CD4-positive, CD25-positive, alpha-beta regulatory T cell (primary cell): ENCODE data around the gene SLC26A8. TPM values are rescaled to one million over a fixed set of nuclear protein-coding genes. Genes with fewer than 3 reads are reported as not detected.
"Not testable (repeated sequence)": the region's sequence is repeated elsewhere in the genome, so short reads cannot be mapped to it uniquely, and the experiment has no call there.

Experiments used
- ATAC-seq, 2 donors: fragments of 150-1000 bp; cut with Tn5 transposase; one replicate each; pipeline ENCODE4 v1.10.0; 2021; ENCODE audit warnings: low read depth in 2 of 2, moderate number of reproducible peaks in 2 of 2, moderate library complexity in 1 of 2
- DNase-seq, 3 donors: peaks; one replicate each; pipeline versions ENCODE4 v3.0.0 to v3.0.0-alpha.2; 2012 to 2022; ENCODE audit warnings: mixed read lengths in 1 of 3
- H3K27ac ChIP-seq: one replicate; pipeline ENCODE4 v1.7.0; 2013; ENCODE audit warnings: mild to moderate bottlenecking, low read length; ENCODE audit not compliant: insufficient read depth, poor library complexity, severe bottlenecking
- H3K27me3 ChIP-seq: one replicate; pipeline ENCODE4 v1.7.0; 2013; ENCODE audit warnings: low read length; ENCODE audit not compliant: control insufficient read depth, insufficient read depth
- H3K36me3 ChIP-seq: one replicate; pipeline ENCODE4 v1.7.0; 2013; ENCODE audit warnings: mild to moderate bottlenecking, low read length, moderate library complexity; ENCODE audit not compliant: control insufficient read depth, insufficient read depth
- H3K4me1 ChIP-seq: 2 replicates; pipeline ENCODE4 v1.7.0; 2013; ENCODE audit warnings: mild to moderate bottlenecking, low read length; ENCODE audit not compliant: insufficient read depth, control insufficient read depth, poor library complexity, severe bottlenecking
- H3K4me3 ChIP-seq: one replicate; pipeline ENCODE4 v1.7.0; 2013; ENCODE audit warnings: low read depth, mild to moderate bottlenecking, low read length, moderate library complexity
- H3K9me3 ChIP-seq, 2 experiments: 1 replicate in 1 of 2; 2 replicates in 1 of 2; pipeline ENCODE4 v1.7.0; 2013; ENCODE audit warnings: low read length in 2 of 2, mild to moderate bottlenecking in 1 of 2, moderate library complexity in 1 of 2; ENCODE audit not compliant: control insufficient read depth in 2 of 2
- H3K27ac Mint-ChIP-seq, 3 donors: one replicate each; pipeline ENCODE4 v1.8.0; 2020 to 2022; ENCODE audit warnings: mild to moderate bottlenecking in 3 of 3, mixed read lengths in 3 of 3, moderate library complexity in 2 of 3
- H3K27me3 Mint-ChIP-seq: one replicate; pipeline ENCODE4 v1.8.0; 2022; ENCODE audit warnings: mild to moderate bottlenecking, mixed read lengths
- H3K36me3 Mint-ChIP-seq: one replicate; pipeline ENCODE4 v1.8.0; 2020; ENCODE audit warnings: mixed read lengths
- H3K4me1 Mint-ChIP-seq, 4 donors: one replicate each; pipeline ENCODE4 v1.8.0; 2020 to 2022; ENCODE audit warnings: mixed read lengths in 4 of 4, mild to moderate bottlenecking in 1 of 4
- H3K4me3 Mint-ChIP-seq, 4 donors: one replicate each; pipeline ENCODE4 v1.8.0; 2020 to 2022; ENCODE audit warnings: mild to moderate bottlenecking in 4 of 4, mixed read lengths in 4 of 4, moderate library complexity in 3 of 4
- H3K9me3 Mint-ChIP-seq, 7 donors: one replicate each; pipeline ENCODE4 v1.8.0; 2020 to 2022; ENCODE audit warnings: mixed read lengths in 7 of 7, mild to moderate bottlenecking in 3 of 7, moderate library complexity in 2 of 7
- polyA plus RNA-seq, 4 donors: library from polyadenylated mRNA; unstranded; fragments of 300-500 nt; fragmentation: Illumina TruSeq; gene quantifications; one replicate each; pipeline ENCODE4 v1.2.3, GENCODE V29; 2021
- total RNA-seq: library from RNA; stranded (reverse); gene quantifications from one replicate; pipeline ENCODE4 v1.2.3, GENCODE V29; 2022

The SLC26A8 gene
- total and polyA plus RNA-seq, 5 donors from 2014 or later = not detected

DNA sequence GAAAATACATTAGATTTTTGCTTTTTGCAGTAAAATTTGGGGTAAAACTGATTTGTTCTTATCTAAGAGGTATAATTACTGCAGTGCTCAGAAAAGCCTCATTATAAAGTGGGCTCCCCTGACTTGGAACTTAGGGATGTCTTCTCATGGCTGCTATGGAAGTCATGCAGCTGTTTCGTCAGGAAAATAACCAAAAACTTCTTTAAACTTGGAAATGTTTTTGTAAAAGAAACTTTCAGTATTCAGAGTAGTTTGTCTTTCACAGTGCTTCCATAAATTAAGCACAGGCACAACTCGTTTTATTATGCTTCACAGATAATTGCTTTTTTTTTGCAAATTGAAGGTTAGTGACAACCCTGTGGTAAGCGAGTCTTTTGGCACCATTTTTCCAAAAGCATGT is 10.0 kb upstream of the SLC26A8 start:
- Mint-ChIP-seq H3K27me3 (no peaks in the 10 kb centered on the region), H3K9me3 (no peaks in the 10 kb centered on the region), H3K4me1 (peaks cover 37 to 81% (median 63%) of the 10 kb centered on the region in 4 donors), H3K27ac (no peak overlapping the region), H3K36me3 (peaks cover 10% of the 10 kb centered on the region), H3K4me3 (peak overlapping the region in 3 of 4 donors; percentile 51 to 79 (median 78))
- ATAC-seq (no peak), DNase-seq (no peak)
- H3K27me3 ChIP-seq = no peaks in the 10 kb centered on the region
- H3K9me3 ChIP-seq = no peaks in the 10 kb centered on the region
- no peaks in the 10 kb centered on the region for H3K36me3 ChIP-seq
- H3K4me3 ChIP-seq = no peak overlapping the region
- H3K4me1 ChIP-seq = peaks cover 65% of the 10 kb centered on the region
- no peak overlapping the region for H3K27ac ChIP-seq

DNA sequence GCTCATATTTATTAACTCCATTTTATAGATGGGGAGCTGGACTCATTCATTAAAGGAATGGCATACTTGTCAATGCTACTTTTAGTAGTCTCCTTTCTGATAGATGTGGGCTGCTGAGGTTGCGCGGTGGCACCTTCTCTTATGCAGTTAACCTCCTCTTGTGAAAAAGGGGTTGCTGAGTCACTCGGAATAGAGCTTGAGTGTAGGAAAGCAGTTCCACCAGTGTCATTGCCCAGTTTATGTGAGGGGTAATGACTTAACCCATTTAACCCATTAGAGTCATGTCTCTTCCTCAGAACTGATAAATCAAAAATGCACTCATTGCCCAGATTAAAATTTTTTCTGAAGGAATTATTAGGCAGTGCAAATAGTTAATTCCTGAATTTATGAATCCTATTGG is 9.5 kb upstream of the SLC26A8 start:
- Histone ChIP-seq H3K4me3 (peak overlapping the region; percentile 7), H3K27ac (no peak overlapping the region), H3K4me1 (peaks cover 68% of the 10 kb centered on the region), H3K36me3 (no peaks in the 10 kb centered on the region), H3K27me3 (no peaks in the 10 kb centered on the region), H3K9me3 (no peaks in the 10 kb centered on the region)
- H3K4me3 Mint-ChIP-seq = peak overlapping the region; percentile 50 to 79 (median 68)
- H3K27ac Mint-ChIP-seq = no peak overlapping the region
- H3K27me3 Mint-ChIP-seq = no peaks in the 10 kb centered on the region
- peaks cover 10% of the 10 kb centered on the region for H3K36me3 Mint-ChIP-seq
- peak in 1 of 3 donors; percentile 27 for DNase-seq
- H3K9me3 Mint-ChIP-seq = no peaks in the 10 kb centered on the region
- H3K4me1 Mint-ChIP-seq = peaks cover 37 to 81% (median 60%) of the 10 kb centered on the region in 4 donors
- no peak for ATAC-seq

DNA sequence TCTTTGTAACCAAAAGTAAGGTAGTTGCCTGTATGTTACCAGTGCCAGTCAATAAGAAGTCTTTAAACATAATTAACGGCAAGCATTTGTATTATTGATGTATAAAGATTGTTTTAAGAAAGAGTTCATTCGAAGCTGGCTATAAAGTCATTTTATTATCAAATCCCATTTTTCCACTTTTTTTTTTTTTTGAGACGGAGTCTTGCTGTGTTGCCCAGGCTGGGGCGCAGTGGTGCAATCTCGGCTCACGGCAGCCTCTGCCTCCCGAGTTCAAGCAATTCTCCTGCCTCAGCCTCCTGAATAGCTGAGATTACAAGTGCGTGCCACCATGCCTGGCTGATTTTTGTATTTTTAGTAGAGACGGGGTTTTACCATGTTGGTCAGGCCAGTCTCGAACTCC is 8.7 kb upstream of the SLC26A8 start:
- H3K27me3 Mint-ChIP-seq = not testable (repeated sequence)

DNA sequence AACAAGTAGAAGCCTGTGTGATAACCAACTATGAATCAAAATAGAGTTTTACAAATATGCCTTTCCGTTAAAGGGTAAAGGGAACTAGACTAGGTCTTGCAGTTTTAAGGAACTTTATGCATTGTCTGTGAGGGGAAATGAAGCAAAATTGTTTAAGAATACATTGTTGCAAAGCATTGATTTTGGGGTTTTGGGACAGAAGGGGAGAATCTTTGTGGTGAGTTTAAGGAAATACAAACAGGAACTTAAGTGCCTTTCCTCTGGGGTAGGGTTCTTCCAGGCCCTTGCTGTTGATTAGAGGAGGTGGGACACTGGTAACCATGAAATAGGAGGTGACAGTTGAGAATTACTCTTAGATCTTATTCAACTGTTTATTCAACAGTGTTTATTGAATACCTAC is 7.8 kb upstream of the SLC26A8 start:
- Mint-ChIP-seq H3K27ac (peak overlapping the region in 1 of 3 donors; percentile 23), H3K27me3 (peaks cover 4% of the 10 kb centered on the region), H3K9me3 (no peaks in the 10 kb centered on the region), H3K4me1 (peaks cover 36 to 68% (median 50%) of the 10 kb centered on the region in 4 donors), H3K4me3 (peak overlapping the region in 3 of 4 donors; percentile 49 to 78 (median 63)), H3K36me3 (peaks cover 10% of the 10 kb centered on the region)
- no peaks in the 10 kb centered on the region for H3K9me3 ChIP-seq
- no peaks in the 10 kb centered on the region for H3K27me3 ChIP-seq
- peaks cover 58% of the 10 kb centered on the region for H3K4me1 ChIP-seq
- no peak overlapping the region for H3K27ac ChIP-seq
- H3K4me3 ChIP-seq = peak overlapping the region; percentile 37
- H3K36me3 ChIP-seq = no peaks in the 10 kb centered on the region
- DNase-seq (no peak), ATAC-seq (no peak)

More for the DNA sequence above, 8.7 kb upstream of the SLC26A8 start:
- H3K4me3 Mint-ChIP-seq = peak overlapping the region in 3 of 4 donors; percentile 17 to 78 (median 22)
- not testable (repeated sequence) for H3K36me3 Mint-ChIP-seq, DNase-seq, H3K27ac ChIP-seq, H3K4me3 ChIP-seq, H3K9me3 Mint-ChIP-seq, H3K27me3 ChIP-seq, H3K36me3 ChIP-seq, H3K9me3 ChIP-seq, ATAC-seq
- peaks cover 36 to 75% (median 54%) of the 10 kb centered on the region in 4 donors for H3K4me1 Mint-ChIP-seq
- H3K4me1 ChIP-seq = peaks cover 65% of the 10 kb centered on the region
- peak overlapping the region in 1 of 3 donors; percentile 52 for H3K27ac Mint-ChIP-seq

DNA sequence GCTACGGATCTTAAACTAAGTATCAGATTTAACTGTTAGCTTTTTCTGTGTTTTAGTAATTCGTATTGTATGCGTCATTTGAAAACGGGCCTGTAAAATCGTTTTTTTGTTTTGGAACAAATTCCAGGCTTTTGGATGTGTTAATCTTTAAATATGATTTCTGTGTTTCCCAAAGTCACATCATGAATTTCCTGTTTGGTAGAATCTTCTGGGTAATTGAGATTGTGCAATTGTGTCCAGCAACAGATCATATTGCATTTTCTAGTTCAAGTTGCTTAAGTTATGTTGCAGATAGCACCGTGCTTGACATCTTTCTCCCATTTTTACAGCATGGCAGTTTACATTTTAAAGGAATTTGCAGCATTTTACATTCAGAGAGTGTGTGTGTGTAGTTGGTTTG is 5.0 kb upstream of the SLC26A8 start:
- H3K36me3 ChIP-seq = no peaks in the 10 kb centered on the region
- H3K4me3 ChIP-seq = peak overlapping the region; percentile 95
- peaks cover 51% of the 10 kb centered on the region for H3K4me1 ChIP-seq
- Mint-ChIP-seq H3K27ac (peak overlapping the region in 1 of 3 donors; percentile 90), H3K27me3 (peaks cover 8% of the 10 kb centered on the region), H3K36me3 (peaks cover 6% of the 10 kb centered on the region), H3K4me1 (peaks cover 30 to 59% (median 38%) of the 10 kb centered on the region in 4 donors), H3K9me3 (no peaks in the 10 kb centered on the region), H3K4me3 (peak overlapping the region; percentile 92 to 98 (median 94))
- H3K27me3 ChIP-seq = peaks cover 3% of the 10 kb centered on the region
- DNase-seq = no peak
- H3K27ac ChIP-seq = peak overlapping the region; percentile 84
- no peak for ATAC-seq
- H3K9me3 ChIP-seq = no peaks in the 10 kb centered on the region

DNA sequence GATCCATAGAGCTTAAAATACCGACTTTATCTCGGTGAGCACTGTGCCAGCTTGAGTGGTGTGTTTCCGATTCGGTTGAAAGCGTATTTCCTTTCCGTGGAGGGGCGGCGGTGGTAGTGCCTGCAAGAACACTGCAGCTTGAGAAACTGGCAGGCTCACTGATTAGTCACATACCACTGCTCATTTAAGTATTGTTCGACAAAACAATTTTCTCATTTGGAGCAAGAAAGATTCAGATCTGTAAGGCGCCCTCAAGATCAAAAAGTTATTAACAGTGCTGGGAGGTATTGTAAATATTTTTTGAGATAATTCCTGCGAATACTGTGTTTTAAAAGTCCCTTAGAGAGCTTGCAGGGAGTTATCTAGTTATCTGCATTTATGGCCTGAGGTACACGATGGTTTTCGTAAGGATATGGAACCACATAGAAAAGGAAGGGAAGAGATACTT is 4.5 kb upstream of the SLC26A8 start:
- ATAC-seq (peak; percentile 52 to 61), DNase-seq (peak; percentile 43 to 89 (median 65))
- peaks cover 8% of the 10 kb centered on the region for H3K27me3 Mint-ChIP-seq
- no peaks in the 10 kb centered on the region for H3K9me3 ChIP-seq
- H3K4me1 ChIP-seq = peaks cover 46% of the 10 kb centered on the region
- H3K27ac Mint-ChIP-seq = peak overlapping the region; percentile 84 to 94 (median 90)
- peaks cover 6% of the 10 kb centered on the region for H3K36me3 Mint-ChIP-seq
- H3K9me3 Mint-ChIP-seq = no peaks in the 10 kb centered on the region
- H3K27me3 ChIP-seq = peaks cover 3% of the 10 kb centered on the region
- no peaks in the 10 kb centered on the region for H3K36me3 ChIP-seq
- peak overlapping the region; percentile 84 for H3K27ac ChIP-seq
- peak overlapping the region; percentile 92 to 98 (median 94) for H3K4me3 Mint-ChIP-seq
- peaks cover 28 to 55% (median 34%) of the 10 kb centered on the region in 4 donors for H3K4me1 Mint-ChIP-seq
- peak overlapping the region; percentile 95 for H3K4me3 ChIP-seq

DNA sequence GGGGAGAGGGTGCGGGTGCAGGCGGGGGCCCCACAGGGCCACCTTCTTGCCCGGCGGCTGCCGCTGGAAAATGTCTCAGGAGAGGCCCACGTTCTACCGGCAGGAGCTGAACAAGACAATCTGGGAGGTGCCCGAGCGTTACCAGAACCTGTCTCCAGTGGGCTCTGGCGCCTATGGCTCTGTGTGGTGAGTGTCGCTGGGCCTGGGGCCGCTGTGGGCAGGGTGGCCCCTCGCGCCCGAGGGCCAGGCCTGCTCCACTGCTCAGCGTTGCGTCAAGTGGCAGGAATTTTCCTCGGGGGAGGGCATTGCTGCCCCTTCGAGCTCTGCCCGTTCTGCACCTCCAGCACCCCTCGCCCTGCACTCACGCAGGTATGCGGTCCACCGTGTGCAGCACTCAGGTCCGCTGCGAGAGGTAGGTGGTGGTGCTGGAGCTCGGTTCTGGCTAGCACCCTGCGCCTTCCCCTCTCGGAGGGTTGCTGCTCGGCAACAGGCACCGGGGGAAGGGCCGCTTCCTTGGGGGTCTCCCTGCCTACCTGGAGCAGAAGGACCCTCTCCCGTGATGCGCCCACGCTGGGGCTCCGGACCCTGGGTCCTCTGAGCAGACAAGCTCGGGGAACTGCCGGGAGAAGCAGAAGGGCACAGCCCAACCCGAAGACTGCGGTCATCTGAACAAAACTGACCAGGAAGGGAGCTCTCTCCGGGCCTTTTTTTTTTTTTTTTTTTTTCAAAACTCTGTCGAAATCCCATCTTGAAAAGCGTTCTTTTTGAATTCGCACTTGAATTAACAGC is 3.8 kb upstream of the SLC26A8 start:
- H3K9me3 ChIP-seq = no peaks in the 10 kb centered on the region
- peak; percentile 9 to 18 for ATAC-seq
- peaks cover 8% of the 10 kb centered on the region for H3K27me3 Mint-ChIP-seq
- H3K27ac ChIP-seq = peak overlapping the region; percentile 84
- peak overlapping the region; percentile 92 to 98 (median 94) for H3K4me3 Mint-ChIP-seq
- H3K4me1 Mint-ChIP-seq = peaks cover 26 to 52% (median 29%) of the 10 kb centered on the region in 4 donors
- no peaks in the 10 kb centered on the region for H3K36me3 ChIP-seq
- peak overlapping the region; percentile 66 to 90 (median 84) for H3K27ac Mint-ChIP-seq
- H3K36me3 Mint-ChIP-seq = peaks cover 6% of the 10 kb centered on the region
- H3K27me3 ChIP-seq = peaks cover 3% of the 10 kb centered on the region
- DNase-seq = peak in 2 of 3 donors; percentile 30 to 56
- peaks cover 39% of the 10 kb centered on the region for H3K4me1 ChIP-seq
- no peaks in the 10 kb centered on the region for H3K9me3 Mint-ChIP-seq
- peak overlapping the region; percentile 95 for H3K4me3 ChIP-seq
